Measurements from ENCODE around the gene RYR2. TPM values are rescaled to one million over a fixed set of nuclear protein-coding genes. Genes with fewer than 3 reads are reported as not detected.

The RYR2 gene
- polyA plus RNA-seq, 1 experiment: not detected

DNA sequence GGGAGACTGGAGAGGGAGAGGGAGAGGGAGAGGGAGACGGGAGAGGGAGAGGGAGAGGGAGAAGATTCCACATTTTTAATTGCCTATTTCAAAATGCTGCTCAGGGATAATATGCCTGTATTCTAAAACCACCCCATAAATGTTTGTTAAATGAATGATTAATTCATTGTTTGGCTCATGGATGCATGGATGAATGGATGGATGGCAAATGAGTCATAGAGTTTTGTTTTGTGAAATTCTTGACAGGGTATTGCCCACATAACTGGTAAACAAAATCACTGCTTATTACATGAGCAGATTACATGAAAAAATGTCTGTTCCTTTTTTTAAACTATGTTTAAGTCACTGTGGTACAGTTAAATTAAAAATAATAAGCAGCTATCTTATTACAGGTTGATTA is 628.3 kb downstream of the RYR2 start:
- no peak for DNase-seq (ENCODE audit: low read depth)
- POLR2A ChIA-PET: no interaction called here
- CTCF ChIA-PET: no interaction called here
- Histone ChIP-seq H3K36me3 (ENCODE audit: control insufficient read depth, insufficient read depth, low read length) (no peaks in the 10 kb centered on the region), H3K4me3 (ENCODE audit: low read depth, low read length) (no peak overlapping the region), H3K27me3 (ENCODE audit: control insufficient read depth, insufficient read depth, low read length) (no peaks in the 10 kb centered on the region)
- TF ChIP-seq CTCF (IDR thresholded peaks at IDR 0.05; ENCODE audit: insufficient read depth, low read depth, low read length): no peak

GRCh38 chr1:237671262-237671661 is 629.3 kb downstream of the RYR2 start:
- Histone ChIP-seq H3K36me3 (ENCODE audit: control insufficient read depth, insufficient read depth, low read length) (no peaks in the 10 kb centered on the region), H3K4me3 (ENCODE audit: low read depth, low read length) (no peak overlapping the region), H3K27me3 (ENCODE audit: control insufficient read depth, insufficient read depth, low read length) (no peaks in the 10 kb centered on the region)
- no peak for TF ChIP-seq CTCF (IDR thresholded peaks at IDR 0.05; ENCODE audit: insufficient read depth, low read depth, low read length)
- CTCF ChIA-PET: no interaction called here
- no peak for DNase-seq (ENCODE audit: low read depth)
- POLR2A ChIA-PET: no interaction called here

DNA sequence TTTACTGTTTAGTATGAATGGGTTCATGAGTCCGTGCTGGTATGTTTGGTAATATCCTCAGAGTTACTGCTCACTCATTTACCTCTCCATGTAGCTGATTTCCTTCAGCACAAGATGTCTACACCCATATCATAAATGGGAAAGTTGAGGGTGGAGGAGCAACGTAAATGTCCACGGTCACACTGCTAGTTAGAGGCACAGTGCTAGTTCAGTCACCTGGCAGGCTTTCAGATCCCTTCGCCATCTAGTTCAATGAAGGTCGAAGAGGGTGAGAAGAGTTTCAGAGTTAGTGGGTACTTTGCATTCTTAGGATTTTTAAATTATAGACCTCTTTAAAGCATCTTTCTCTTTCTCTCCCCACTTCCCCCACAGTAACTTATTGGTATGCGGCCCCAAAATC is 630.0 kb downstream of the RYR2 start:
- no peak for TF ChIP-seq CTCF (IDR thresholded peaks at IDR 0.05; ENCODE audit: insufficient read depth, low read depth, low read length)
- no peak overlapping the region for H3K4me3 ChIP-seq (ENCODE audit: low read depth, low read length)
- no peaks in the 10 kb centered on the region for H3K27me3 ChIP-seq (ENCODE audit: control insufficient read depth, insufficient read depth, low read length)
- DNase-seq (ENCODE audit: low read depth): no peak
- POLR2A ChIA-PET: no interaction called here
- CTCF ChIA-PET: no interaction called here
- H3K36me3 ChIP-seq (ENCODE audit: control insufficient read depth, insufficient read depth, low read length): no peaks in the 10 kb centered on the region

DNA sequence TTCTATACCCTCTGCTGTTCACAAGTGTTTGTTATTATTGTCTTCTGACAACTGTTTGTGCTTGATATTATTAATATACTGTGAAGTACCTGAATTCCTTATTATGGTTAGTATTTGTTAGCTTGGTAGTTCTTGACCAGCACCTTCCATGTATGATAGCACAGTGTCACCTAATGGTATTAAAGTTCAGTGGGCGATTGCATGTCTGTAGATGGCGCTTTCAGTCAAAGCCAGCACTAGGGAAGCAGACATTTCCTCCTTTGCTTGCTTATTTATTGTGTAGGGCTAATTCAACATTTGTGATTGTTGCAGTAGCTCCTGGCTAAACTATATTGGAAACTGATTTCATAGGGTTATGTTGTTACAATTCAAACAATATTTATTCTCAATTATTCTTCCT is 630.8 kb downstream of the RYR2 start:
- CTCF ChIA-PET: no interaction called here
- H3K4me3 ChIP-seq (ENCODE audit: low read depth, low read length): no peak overlapping the region
- POLR2A ChIA-PET: no interaction called here
- DNase-seq (ENCODE audit: low read depth): no peak
- H3K27me3 ChIP-seq (ENCODE audit: control insufficient read depth, insufficient read depth, low read length): no peaks in the 10 kb centered on the region
- TF ChIP-seq CTCF (IDR thresholded peaks at IDR 0.05; ENCODE audit: insufficient read depth, low read depth, low read length): no peak
- no peaks in the 10 kb centered on the region for H3K36me3 ChIP-seq (ENCODE audit: control insufficient read depth, insufficient read depth, low read length)

GRCh38 chr1:237673631-237674030 is 631.6 kb downstream of the RYR2 start:
- no peaks in the 10 kb centered on the region for H3K36me3 ChIP-seq (ENCODE audit: control insufficient read depth, insufficient read depth, low read length)
- no peaks in the 10 kb centered on the region for H3K27me3 ChIP-seq (ENCODE audit: control insufficient read depth, insufficient read depth, low read length)
- H3K4me3 ChIP-seq (ENCODE audit: low read depth, low read length): no peak overlapping the region
- ChIA-PET POLR2A (no interaction called here), CTCF (no interaction called here)
- TF ChIP-seq CTCF (IDR thresholded peaks at IDR 0.05; ENCODE audit: insufficient read depth, low read depth, low read length): no peak
- no peak for DNase-seq (ENCODE audit: low read depth)

All from BJ (cell line).